Prostate gland (tissue), 2 donors: ENCODE data around the gene ZFYVE16. TPM values are rescaled to one million over a fixed set of nuclear protein-coding genes. Genes with fewer than 3 reads are reported as not detected.

Experiments used
- DNase-seq: peaks from one replicate; pipeline ENCODE4 v3.0.0-alpha.2; 2019; ENCODE audit warnings: low spot score
- H3K27ac ChIP-seq, 2 donors: fragments of 200-600 bp; sonication (generic); 2 replicates each; pipeline ENCODE4 v1.5.1; 2017 to 2019
- H3K27me3 ChIP-seq: fragments of 200-600 bp; sonication (generic); replicated peaks from 2 replicates; pipeline ENCODE4 v1.5.1; 2019; ENCODE audit not compliant: insufficient read depth
- H3K36me3 ChIP-seq, 2 donors: fragments of 200-600 bp; sonication (generic); 1 replicate in 1 of 2; 2 replicates in 1 of 2; pipeline versions ENCODE4 v1.5.1 to v1.8.1; 2017 to 2019
- H3K4me1 ChIP-seq: fragments of 200-600 bp; sonication (generic); replicated peaks from 2 replicates; pipeline ENCODE4 v1.5.1; 2019
- H3K4me3 ChIP-seq, 2 donors: fragments of 200-600 bp; sonication (generic); 2 replicates each; pipeline ENCODE4 v1.5.1; 2017 to 2019
- H3K9me3 ChIP-seq: fragments of 200-600 bp; sonication (generic); 2 replicates; pipeline ENCODE4 v1.5.1; 2017
- POLR2A ChIP-seq: fragments of 450-650 bp; IDR thresholded peaks from one replicate; pipeline ENCODE4 v1.6.1; 2016; ENCODE audit warnings: antibody characterized with exemption, mild to moderate bottlenecking
- POLR2AphosphoS5 ChIP-seq: sonication (generic); formaldehyde crosslinking; IDR thresholded peaks from one replicate; pipeline ENCODE4 v1.6.1; 2017; ENCODE audit warnings: antibody characterized with exemption
- WGBS: methylation state at CpG from one replicate; pipeline ENCODE4 v1.1.5; 2018; 5-methylcytosine and 5-hydroxymethylcytosine counted together
- intact Hi-C: fragments of 100-400 bp; cut with DNase I; formaldehyde crosslinking; loops from one replicate; pipeline ENCODE4 v1.14.2; 2022
- small RNA-seq, 2 donors: library from RNA; depleted of rRNA; stranded (forward); fragments of <200 nt; gene quantifications; one replicate each; pipeline ENCODE3, GENCODE V24; 2016
- total RNA-seq, 2 donors: library from RNA; depleted of rRNA; stranded (reverse); fragments of >200 nt; gene quantifications; one replicate each; pipeline ENCODE4 v1.1.0, GENCODE V29; 2016
- TF ChIP-seq, protein P1 (sequence below), 4 experiments: fragments of 200-600 bp in 2 of 4; fragments of 450-650 bp in 2 of 4; sonication (generic) in 2 of 4; IDR thresholded peaks; 1 replicate in 3 of 4; 2 replicates in 1 of 4; pipeline ENCODE4 v1.5.1; 2016 to 2019; ENCODE audit warnings: antibody characterized with exemption in 4 of 4, mild to moderate bottlenecking in 2 of 4, moderate library complexity in 2 of 4

ZFYVE16 gene
- total RNA-seq, 2 donors from 2014 or later: 29.4 to 41.1 TPM

DNA sequence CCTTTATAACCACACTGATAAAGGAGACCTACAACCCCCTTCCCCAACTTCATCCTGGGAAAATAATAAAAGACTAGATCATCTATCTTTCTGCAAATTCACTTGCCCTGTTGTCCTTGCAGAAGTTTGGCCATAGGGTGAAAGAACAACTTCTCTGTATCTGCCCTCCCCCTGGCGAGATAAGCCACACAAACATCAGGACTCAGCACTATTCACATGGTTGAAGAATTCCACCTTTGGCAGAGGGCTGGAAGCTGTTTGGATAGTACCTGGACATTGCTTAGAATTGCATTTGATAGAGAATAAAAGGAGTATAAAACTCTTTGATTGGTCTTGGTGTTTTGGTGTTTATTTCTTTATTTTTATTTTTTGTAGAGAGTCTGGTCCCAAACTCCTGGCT lies 97.0 kb downstream of the ZFYVE16 start:
- 97% methylated on average over 1 of the region's 1 CpG for WGBS
- H3K4me1 ChIP-seq: no peaks in the 10 kb centered on the region
- TF ChIP-seq POLR2AphosphoS5 (no peak), POLR2A (no peak)
- TF ChIP-seq, protein P1, sequence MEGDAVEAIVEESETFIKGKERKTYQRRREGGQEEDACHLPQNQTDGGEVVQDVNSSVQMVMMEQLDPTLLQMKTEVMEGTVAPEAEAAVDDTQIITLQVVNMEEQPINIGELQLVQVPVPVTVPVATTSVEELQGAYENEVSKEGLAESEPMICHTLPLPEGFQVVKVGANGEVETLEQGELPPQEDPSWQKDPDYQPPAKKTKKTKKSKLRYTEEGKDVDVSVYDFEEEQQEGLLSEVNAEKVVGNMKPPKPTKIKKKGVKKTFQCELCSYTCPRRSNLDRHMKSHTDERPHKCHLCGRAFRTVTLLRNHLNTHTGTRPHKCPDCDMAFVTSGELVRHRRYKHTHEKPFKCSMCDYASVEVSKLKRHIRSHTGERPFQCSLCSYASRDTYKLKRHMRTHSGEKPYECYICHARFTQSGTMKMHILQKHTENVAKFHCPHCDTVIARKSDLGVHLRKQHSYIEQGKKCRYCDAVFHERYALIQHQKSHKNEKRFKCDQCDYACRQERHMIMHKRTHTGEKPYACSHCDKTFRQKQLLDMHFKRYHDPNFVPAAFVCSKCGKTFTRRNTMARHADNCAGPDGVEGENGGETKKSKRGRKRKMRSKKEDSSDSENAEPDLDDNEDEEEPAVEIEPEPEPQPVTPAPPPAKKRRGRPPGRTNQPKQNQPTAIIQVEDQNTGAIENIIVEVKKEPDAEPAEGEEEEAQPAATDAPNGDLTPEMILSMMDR (IDR thresholded peaks at IDR 0.05): no peak

DNA sequence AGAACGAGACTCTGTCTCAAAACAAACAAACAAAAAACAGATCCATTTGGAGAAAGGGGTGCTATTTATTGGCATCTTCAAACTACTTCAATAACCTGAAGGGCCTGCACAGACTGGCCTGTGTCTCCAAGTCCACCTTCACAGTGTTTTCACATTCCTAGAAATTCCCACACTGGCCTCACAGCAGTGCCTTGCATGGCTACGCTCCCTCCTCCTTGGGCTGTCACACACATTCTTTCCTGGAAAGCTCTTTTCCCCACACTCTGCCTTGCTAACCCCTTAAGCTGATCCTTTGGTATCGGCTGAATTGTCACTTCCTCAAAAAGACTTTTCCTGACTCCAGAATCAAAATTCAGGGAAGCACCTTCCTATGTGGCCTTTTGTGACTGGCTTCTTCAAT lies 99.8 kb downstream of the ZFYVE16 start:
- H3K4me3 ChIP-seq: no peak overlapping the region
- H3K9me3 ChIP-seq: no peaks in the 10 kb centered on the region
- no peaks in the 10 kb centered on the region for H3K27me3 ChIP-seq
- no peak for DNase-seq
- no peaks in the 10 kb centered on the region for H3K36me3 ChIP-seq
- TF ChIP-seq, protein P1 (IDR thresholded peaks at IDR 0.05): no peak
- TF ChIP-seq POLR2AphosphoS5 (no peak), POLR2A (no peak)
- WGBS: 85% methylated on average over 3 of the region's 3 CpGs
- no peak overlapping the region for H3K27ac ChIP-seq
- no peaks in the 10 kb centered on the region for H3K4me1 ChIP-seq
- intact Hi-C loops: no loop called here

More for the DNA sequence above, 97.0 kb downstream of the ZFYVE16 start:
- intact Hi-C loops: no loop called here
- Histone ChIP-seq H3K9me3 (no peaks in the 10 kb centered on the region), H3K27ac (no peak overlapping the region), H3K4me3 (no peak overlapping the region), H3K27me3 (no peaks in the 10 kb centered on the region), H3K36me3 (no peaks in the 10 kb centered on the region)
- no peak for DNase-seq

DNA sequence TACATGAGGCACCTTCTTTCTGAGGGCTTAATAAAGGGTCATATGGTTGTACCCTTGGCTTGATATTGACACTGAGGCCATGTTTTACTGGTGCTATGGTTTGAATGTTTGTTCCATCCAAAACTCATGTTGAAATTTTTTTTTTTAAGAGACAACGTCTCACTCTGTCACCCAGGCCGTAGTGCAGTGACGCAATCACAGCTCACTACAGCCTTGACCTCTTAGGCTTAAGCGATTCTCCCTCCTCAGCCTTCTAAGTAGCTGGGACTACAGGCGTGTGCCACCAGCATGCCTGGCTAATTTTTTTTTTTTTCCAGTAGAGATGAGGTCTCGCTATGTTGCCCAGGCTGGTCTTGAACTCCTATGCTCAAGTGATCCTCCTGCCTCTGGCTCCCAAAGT lies 101.0 kb downstream of the ZFYVE16 start:
- intact Hi-C loops: no loop called here
- Histone ChIP-seq H3K27ac (no peak overlapping the region), H3K4me3 (no peak overlapping the region), H3K27me3 (no peaks in the 10 kb centered on the region), H3K9me3 (no peaks in the 10 kb centered on the region), H3K36me3 (no peaks in the 10 kb centered on the region), H3K4me1 (no peaks in the 10 kb centered on the region)
- TF ChIP-seq, protein P1 (IDR thresholded peaks at IDR 0.05): no peak
- TF ChIP-seq POLR2AphosphoS5 (no peak), POLR2A (no peak)
- DNase-seq: no peak
- 85% methylated on average over 6 of the region's 6 CpGs for WGBS

DNA sequence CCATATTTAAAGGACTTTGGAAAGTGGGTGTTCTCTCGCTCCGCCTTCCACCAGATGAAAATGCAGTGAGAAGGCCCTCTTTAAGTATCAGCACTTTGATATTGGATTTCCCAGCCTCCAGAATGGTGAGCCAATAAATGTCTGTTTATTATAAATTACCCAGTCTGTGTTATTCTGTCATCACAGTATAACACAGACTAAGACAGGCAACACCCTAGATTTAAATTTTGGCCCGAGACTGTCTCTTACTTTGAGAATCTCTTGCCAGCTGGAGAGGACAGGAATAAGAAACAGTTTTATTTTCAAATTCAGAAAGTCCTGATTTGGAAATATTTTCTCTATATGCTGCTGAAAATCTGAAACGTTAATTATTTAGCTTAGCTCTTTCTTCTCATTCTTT lies 101.5 kb downstream of the ZFYVE16 start:
- H3K27me3 ChIP-seq: no peaks in the 10 kb centered on the region
- H3K36me3 ChIP-seq: no peaks in the 10 kb centered on the region
- TF ChIP-seq, protein P1 (IDR thresholded peaks at IDR 0.05): no peak
- TF ChIP-seq POLR2AphosphoS5: no peak
- TF ChIP-seq POLR2A: no peak
- no peaks in the 10 kb centered on the region for H3K9me3 ChIP-seq
- no peaks in the 10 kb centered on the region for H3K4me1 ChIP-seq
- intact Hi-C loops: no loop called here
- 80% methylated on average over 4 of the region's 4 CpGs for WGBS
- H3K27ac ChIP-seq: no peak overlapping the region
- no peak overlapping the region for H3K4me3 ChIP-seq
- DNase-seq: no peak

DNA sequence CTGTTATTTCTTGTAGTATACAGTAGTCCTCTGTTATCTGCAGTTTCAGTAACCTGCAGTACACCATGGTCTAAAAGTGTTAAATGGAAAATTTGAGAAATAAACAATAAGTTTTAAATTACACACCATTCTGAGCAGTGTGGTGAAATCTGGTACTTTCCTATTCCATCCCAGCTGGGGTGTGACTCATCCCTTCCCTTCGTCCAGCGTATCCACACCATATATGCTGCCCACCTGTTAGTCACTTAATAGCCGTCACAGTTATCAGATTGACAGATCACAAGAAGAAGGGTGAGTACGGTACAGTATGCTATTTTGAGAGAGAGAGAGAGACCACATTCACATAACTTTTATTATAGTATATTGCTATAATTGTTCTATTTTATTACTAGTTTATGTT lies 109.0 kb downstream of the ZFYVE16 start:
- no peak overlapping the region for H3K4me3 ChIP-seq
- WGBS: 67% methylated on average over 4 of the region's 4 CpGs
- intact Hi-C loops: no loop called here

More for the DNA sequence above, 109.0 kb downstream of the ZFYVE16 start:
- no peak for TF ChIP-seq POLR2AphosphoS5
- no peak for DNase-seq
- Histone ChIP-seq H3K4me1 (no peaks in the 10 kb centered on the region), H3K27me3 (no peaks in the 10 kb centered on the region), H3K36me3 (no peaks in the 10 kb centered on the region), H3K9me3 (no peaks in the 10 kb centered on the region), H3K27ac (no peak overlapping the region)

Small RNA genes within 50 kb of the gene (small RNA-seq; reads per million reads assigned to genes)
- 0 to 0.37 reads per million in 2 donors for gene RNU6-211P

Other genes with a start within 250 kb of the ZFYVE16 start
- gene SERINC5, start 152.0 kb upstream of the ZFYVE16 start, total RNA-seq: 100 to 1,000 TPM; 127 to 205 TPM
- gene SPZ1, start 88.1 kb upstream of the ZFYVE16 start, total RNA-seq: not detected
- gene FAM151B, start 80.0 kb downstream of the ZFYVE16 start, total RNA-seq: 1 to 10 TPM; 3.2 to 3.3 TPM
- under 1 TPM in 1 of 2 donors, not detected in 1; 0.18 TPM for gene ANKRD34B, start 162.2 kb downstream of the ZFYVE16 start, total RNA-seq
- gene MSH3, start 246.6 kb downstream of the ZFYVE16 start, total RNA-seq: 10 to 100 TPM; 12.6 to 14.9 TPM
- 10 to 100 TPM in 1 of 2 donors, 1 to 10 TPM in 1; 6.8 to 15.7 TPM for gene DHFR, start 246.9 kb downstream of the ZFYVE16 start, total RNA-seq